Activated CD4-positive, alpha-beta T cell treated with anti-CD3 and anti-CD28 coated beads, Interleukin-2, amount 50 U/mL, for 24 hours (primary cell): ENCODE results near the gene CYP4F11.
"Not testable (repeated sequence)": the region's sequence is repeated elsewhere in the genome, so short reads cannot be mapped to it uniquely, and the experiment has no call there.

Source experiments
- DNase-seq, 2 donors: peaks; one replicate each; pipeline ENCODE4 v3.0.0-alpha.2; 2020; ENCODE audit warnings: low read depth in 1 of 2, low spot score in 1 of 2

The CYP4F11 gene

GRCh38 chr19:15934332-15935078 lies at the start of gene CYP4F11:
TSS of gene CYP4F11 (minus strand) at chr19:15934529. CDS start at chr19:15934408, 121 bp downstream.
- DNase-seq = no peak

GRCh38 chr19:15979293-15979692 lies 45.0 kb upstream of the CYP4F11 start:
- DNase-seq = no peak

GRCh38 chr19:15977690-15978089 lies 43.4 kb upstream of the CYP4F11 start:
- DNase-seq = no peak

- DNase-seq = no peak
These were observed 42.7 kb upstream of the CYP4F11 start for GRCh38 chr19:15976836-15977689.

- no peak for DNase-seq
These were observed 40.5 kb upstream of the CYP4F11 start for GRCh38 chr19:15974856-15975255.

GRCh38 chr19:15972043-15972442 lies 37.7 kb upstream of the CYP4F11 start:
- not testable (repeated sequence) for DNase-seq

GRCh38 chr19:15971224-15971780 lies 37.0 kb upstream of the CYP4F11 start:
- no peak for DNase-seq

- DNase-seq = no peak
These were observed 29.9 kb upstream of the CYP4F11 start for GRCh38 chr19:15964231-15964630.

- DNase-seq = no peak
These were observed 28.0 kb upstream of the CYP4F11 start for GRCh38 chr19:15962319-15962718.

GRCh38 chr19:15954820-15955219 lies 20.5 kb upstream of the CYP4F11 start:
- DNase-seq = no peak

GRCh38 chr19:15948223-15949058 lies 14.1 kb upstream of the CYP4F11 start, which contains the start of gene OR10H4:
TSS of gene OR10H4 (plus strand) at chr19:15949008. CDS start at chr19:15949008, 0 bp downstream.
- no peak for DNase-seq

- no peak for DNase-seq
These were observed 11.0 kb upstream of the CYP4F11 start for GRCh38 chr19:15945301-15945700.

GRCh38 chr19:15944401-15944800 lies 10.1 kb upstream of the CYP4F11 start:
- DNase-seq = no peak

- DNase-seq = no peak
These were observed 3.4 kb upstream of the CYP4F11 start for GRCh38 chr19:15937771-15938170.

GRCh38 chr19:15936950-15937349 lies 2.6 kb upstream of the CYP4F11 start:
- DNase-seq = no peak

- DNase-seq = no peak
These were observed 1.8 kb upstream of the CYP4F11 start for GRCh38 chr19:15936173-15936572.

- DNase-seq = no peak
These were observed 906 bp upstream of the CYP4F11 start for GRCh38 chr19:15935167-15935702.

- DNase-seq = not testable (repeated sequence)
These were observed 483 bp downstream of the CYP4F11 start for GRCh38 chr19:15933761-15934331.

- DNase-seq = no peak
These were observed 6.0 kb downstream of the CYP4F11 start for GRCh38 chr19:15928321-15928720.

- no peak for DNase-seq
These were observed 7.8 kb downstream of the CYP4F11 start for GRCh38 chr19:15926484-15926883.
